Measurements from ENCODE around the gene TMEM204. TPM values are rescaled to one million over a fixed set of nuclear protein-coding genes. Genes with fewer than 3 reads are reported as not detected.

Gene TMEM204
- total RNA-seq, 1 donor from 2014 or later = 0.18 TPM

DNA sequence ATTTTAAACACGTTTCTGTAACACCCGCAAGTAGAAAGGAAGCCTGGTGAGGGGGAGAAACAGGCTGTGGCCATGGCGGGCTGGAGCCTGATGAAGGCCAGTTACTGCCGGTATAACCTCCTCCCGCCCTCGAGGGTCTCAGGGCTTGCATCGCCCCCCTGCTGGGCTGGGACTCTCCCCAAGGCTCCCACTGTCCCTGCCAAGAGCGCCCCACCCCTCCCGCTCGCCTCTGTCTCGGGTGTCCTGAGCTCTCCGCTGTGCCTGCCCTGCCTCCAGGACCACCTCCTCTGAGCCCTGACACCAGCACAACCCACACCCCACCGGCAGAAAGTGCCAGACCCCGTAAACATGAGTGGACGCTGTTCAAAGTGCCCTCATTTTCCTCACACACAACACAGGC is 18.7 kb downstream of the TMEM204 start:
- no peak overlapping the region for H3K4me3 Mint-ChIP-seq
- intact Hi-C loops (cut with micrococcal nuclease) = no loop called here
- DNase-seq (no peak), ATAC-seq (ENCODE audit: low read depth) (no peak)
- no peaks in the 10 kb centered on the region for H3K36me3 Mint-ChIP-seq (ENCODE audit: low read depth)
- no peak for TF ChIP-seq CTCF (IDR thresholded peaks at IDR 0.05)
- no peaks in the 10 kb centered on the region for H3K9me3 Mint-ChIP-seq
- ChIA-PET POLR2A (no interaction called here), CTCF (no interaction called here)
- H3K27me3 Mint-ChIP-seq = no peaks in the 10 kb centered on the region
- no peaks in the 10 kb centered on the region for H3K4me1 Mint-ChIP-seq
- no peak overlapping the region for H3K27ac Mint-ChIP-seq

DNA sequence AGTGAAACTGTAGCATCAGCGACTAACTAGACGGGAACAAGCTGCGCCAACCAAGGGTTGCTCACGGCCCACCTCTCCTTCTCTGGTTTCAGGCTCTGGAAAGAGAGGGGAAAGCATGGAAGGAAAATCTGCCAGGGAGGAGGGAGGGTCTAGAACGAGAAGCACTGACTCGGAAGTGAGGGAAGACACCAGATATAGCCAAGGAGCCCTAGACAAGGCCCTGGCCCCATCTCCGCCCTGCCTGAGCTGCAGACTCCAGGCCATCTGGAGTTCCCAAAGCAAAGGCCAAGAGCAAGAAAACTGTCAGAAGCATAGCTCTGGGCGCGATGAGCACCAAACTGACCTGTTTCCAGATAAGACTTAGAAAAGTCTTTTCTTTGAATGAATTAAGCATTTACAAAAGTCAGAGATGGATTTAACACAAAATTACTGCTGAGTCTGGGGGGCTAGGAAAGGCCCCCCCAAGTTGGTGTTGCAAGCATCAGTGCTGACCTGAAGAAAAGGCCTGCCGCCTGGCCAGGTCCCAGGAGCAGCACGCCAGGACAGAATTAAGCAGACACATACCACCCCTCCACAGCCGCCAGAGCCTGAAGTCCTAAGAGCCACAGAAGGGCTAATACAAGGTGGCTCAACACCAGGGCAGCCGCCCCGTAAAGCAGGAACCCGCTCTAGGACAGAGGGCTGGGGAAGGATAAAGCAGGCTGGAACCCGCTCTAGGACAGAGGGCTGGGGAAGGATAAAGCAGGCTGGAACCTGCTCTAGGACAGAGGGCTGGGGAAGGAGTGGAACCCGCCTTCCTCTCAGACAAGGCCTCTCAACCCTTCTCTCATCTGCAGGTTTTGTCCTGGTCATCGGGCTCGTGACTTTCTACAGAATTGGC is 20.7 kb downstream of the TMEM204 start:
- no peaks in the 10 kb centered on the region for H3K27me3 Mint-ChIP-seq

DNA sequence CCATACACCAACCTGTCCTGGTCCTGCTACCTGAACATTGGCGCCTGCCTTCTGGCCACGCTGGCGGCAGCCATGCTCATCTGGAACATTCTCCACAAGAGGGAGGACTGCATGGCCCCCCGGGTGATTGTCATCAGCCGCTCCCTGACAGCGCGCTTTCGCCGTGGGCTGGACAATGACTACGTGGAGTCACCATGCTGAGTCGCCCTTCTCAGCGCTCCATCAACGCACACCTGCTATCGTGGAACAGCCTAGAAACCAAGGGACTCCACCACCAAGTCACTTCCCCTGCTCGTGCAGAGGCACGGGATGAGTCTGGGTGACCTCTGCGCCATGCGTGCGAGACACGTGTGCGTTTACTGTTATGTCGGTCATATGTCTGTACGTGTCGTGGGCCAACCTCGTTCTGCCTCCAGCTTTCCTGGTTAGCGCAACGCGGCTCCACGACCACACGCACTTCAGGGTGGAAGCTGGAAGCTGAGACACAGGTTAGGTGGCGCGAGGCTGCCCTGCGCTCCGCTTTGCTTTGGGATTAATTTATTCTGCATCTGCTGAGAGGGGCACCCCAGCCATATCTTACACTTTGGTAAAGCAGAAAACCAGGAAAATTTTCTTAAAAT is 21.5 kb downstream of the TMEM204 start:
- no peaks in the 10 kb centered on the region for H3K4me1 Mint-ChIP-seq
- H3K9me3 Mint-ChIP-seq = no peaks in the 10 kb centered on the region
- no peak overlapping the region for H3K27ac Mint-ChIP-seq
- TF ChIP-seq CTCF (IDR thresholded peaks at IDR 0.05) = no peak
- intact Hi-C loops (cut with micrococcal nuclease) = no loop called here
- DNase-seq (no peak), ATAC-seq (ENCODE audit: low read depth) (no peak)
- H3K4me3 Mint-ChIP-seq = no peak overlapping the region
- no peaks in the 10 kb centered on the region for H3K27me3 Mint-ChIP-seq
- ChIA-PET CTCF (no interaction called here), POLR2A (no interaction called here)
- peaks cover 4% of the 10 kb centered on the region for H3K36me3 Mint-ChIP-seq (ENCODE audit: low read depth)

More for the DNA sequence above, 20.7 kb downstream of the TMEM204 start:
- ATAC-seq (ENCODE audit: low read depth) = no peak
- Mint-ChIP-seq H3K27ac (no peak overlapping the region), H3K4me1 (no peaks in the 10 kb centered on the region), H3K4me3 (no peak overlapping the region), H3K9me3 (no peaks in the 10 kb centered on the region), H3K36me3 (ENCODE audit: low read depth) (peaks cover 4% of the 10 kb centered on the region)
- intact Hi-C loops (cut with micrococcal nuclease) = no loop called here
- CTCF ChIA-PET = no interaction called here
- TF ChIP-seq CTCF (IDR thresholded peaks at IDR 0.05) = no peak
- POLR2A ChIA-PET = no interaction called here
- DNase-seq = no peak

DNA sequence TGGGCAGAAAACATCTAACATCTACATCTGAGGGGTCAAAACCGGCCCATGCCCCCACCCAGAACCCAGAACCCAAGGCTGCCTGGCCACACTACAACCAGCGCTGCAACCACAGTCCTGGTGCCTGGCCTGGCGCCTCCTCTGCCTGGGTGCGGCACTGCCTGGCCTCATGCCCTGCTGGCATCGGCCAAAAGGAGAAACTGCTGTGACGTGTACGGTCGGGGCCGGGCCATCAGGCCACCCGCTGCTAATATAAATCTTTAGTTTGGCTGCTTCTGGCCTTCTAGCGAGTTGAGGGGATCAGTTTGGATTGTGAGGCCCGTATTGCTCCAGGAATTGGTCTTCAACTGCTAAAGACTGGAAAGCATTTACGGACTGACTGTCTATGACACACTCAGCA is 22.8 kb downstream of the TMEM204 start:
- ChIA-PET CTCF (no interaction called here), POLR2A (no interaction called here)
- no peaks in the 10 kb centered on the region for H3K27me3 Mint-ChIP-seq
- no peak overlapping the region for H3K27ac Mint-ChIP-seq
- TF ChIP-seq CTCF (IDR thresholded peaks at IDR 0.05) = no peak
- DNase-seq (no peak), ATAC-seq (ENCODE audit: low read depth) (no peak)
- H3K4me3 Mint-ChIP-seq = no peak overlapping the region
- H3K36me3 Mint-ChIP-seq (ENCODE audit: low read depth) = peaks cover 4% of the 10 kb centered on the region
- intact Hi-C loops (cut with micrococcal nuclease) = no loop called here
- H3K4me1 Mint-ChIP-seq = no peaks in the 10 kb centered on the region
- H3K9me3 Mint-ChIP-seq = no peaks in the 10 kb centered on the region

GRCh38 chr16:1557074-1557473 is 23.6 kb downstream of the TMEM204 start:
- intact Hi-C loops (cut with micrococcal nuclease) = no loop called here
- DNase-seq (no peak), ATAC-seq (ENCODE audit: low read depth) (no peak)
- H3K4me3 Mint-ChIP-seq = no peak overlapping the region
- POLR2A ChIA-PET = no interaction called here
- H3K4me1 Mint-ChIP-seq = no peaks in the 10 kb centered on the region
- H3K27me3 Mint-ChIP-seq = no peaks in the 10 kb centered on the region
- H3K9me3 Mint-ChIP-seq = no peaks in the 10 kb centered on the region
- TF ChIP-seq CTCF (IDR thresholded peaks at IDR 0.05) = no peak
- H3K36me3 Mint-ChIP-seq (ENCODE audit: low read depth) = peaks cover 10% of the 10 kb centered on the region
- CTCF ChIA-PET = no interaction called here
- no peak overlapping the region for H3K27ac Mint-ChIP-seq
